ENCODE data around the gene ARHGAP10. TPM values are rescaled to one million over a fixed set of nuclear protein-coding genes. Genes with fewer than 3 reads are reported as not detected.

ARHGAP10 gene
- total RNA-seq, 1 experiment from 2014 or later = 11.7 TPM

DNA sequence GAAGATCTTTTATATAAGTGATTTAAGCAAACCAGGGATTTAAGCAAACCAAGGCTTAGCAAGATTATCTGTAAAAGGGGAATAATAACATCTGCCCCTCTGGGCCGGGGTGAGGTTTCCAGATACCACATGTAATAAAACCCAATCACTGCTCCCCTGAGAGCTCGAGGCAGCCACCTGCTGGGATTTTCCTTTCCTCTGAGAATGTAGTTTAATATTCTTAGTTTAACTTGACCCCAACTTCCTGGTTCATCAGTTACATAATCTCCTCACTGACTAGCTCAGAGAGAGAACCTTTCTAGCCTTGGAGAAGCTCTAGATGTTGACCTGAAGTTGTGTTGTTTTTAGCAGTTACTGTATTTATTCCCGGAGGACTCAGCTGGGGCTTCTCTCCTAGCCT lies 322.4 kb downstream of the ARHGAP10 start:
- ChIA-PET POLR2A (no interaction called here), CTCF (no interaction called here)
- no peak overlapping the region for H3K4me3 ChIP-seq (ENCODE audit: low read depth in 2 of 2, low read length in 2 of 2)
- no peaks in the 10 kb centered on the region for H3K4me1 ChIP-seq (ENCODE audit: control insufficient read depth, insufficient read depth, low read length)
- H3K9me3 ChIP-seq (ENCODE audit: control insufficient read depth, insufficient read depth, low read depth, low read length) = no peaks in the 10 kb centered on the region
- H3K27ac ChIP-seq (ENCODE audit: low read length) = no peak overlapping the region
- in situ Hi-C loops (cut with HindIII; ENCODE audit: low pct_unique_long_range_greater_than_20kb, low sequenced_read_pairs) = no loop called here
- no peaks in the 10 kb centered on the region for H3K36me3 ChIP-seq (ENCODE audit: control insufficient read depth, insufficient read depth, low read length)
- TF ChIP-seq SIN3A (IDR thresholded peaks at IDR 0.05; ENCODE audit: borderline replicate concordance, insufficient read depth, low read depth, low read length) (no peak), POLR2AphosphoS5 (IDR thresholded peaks at IDR 0.05; ENCODE audit: low read depth, low read length) (no peak), TCF7L2 (IDR thresholded peaks at IDR 0.05; ENCODE audit: low read depth, low read length) (no peak)
- TF ChIP-seq, protein P1, sequence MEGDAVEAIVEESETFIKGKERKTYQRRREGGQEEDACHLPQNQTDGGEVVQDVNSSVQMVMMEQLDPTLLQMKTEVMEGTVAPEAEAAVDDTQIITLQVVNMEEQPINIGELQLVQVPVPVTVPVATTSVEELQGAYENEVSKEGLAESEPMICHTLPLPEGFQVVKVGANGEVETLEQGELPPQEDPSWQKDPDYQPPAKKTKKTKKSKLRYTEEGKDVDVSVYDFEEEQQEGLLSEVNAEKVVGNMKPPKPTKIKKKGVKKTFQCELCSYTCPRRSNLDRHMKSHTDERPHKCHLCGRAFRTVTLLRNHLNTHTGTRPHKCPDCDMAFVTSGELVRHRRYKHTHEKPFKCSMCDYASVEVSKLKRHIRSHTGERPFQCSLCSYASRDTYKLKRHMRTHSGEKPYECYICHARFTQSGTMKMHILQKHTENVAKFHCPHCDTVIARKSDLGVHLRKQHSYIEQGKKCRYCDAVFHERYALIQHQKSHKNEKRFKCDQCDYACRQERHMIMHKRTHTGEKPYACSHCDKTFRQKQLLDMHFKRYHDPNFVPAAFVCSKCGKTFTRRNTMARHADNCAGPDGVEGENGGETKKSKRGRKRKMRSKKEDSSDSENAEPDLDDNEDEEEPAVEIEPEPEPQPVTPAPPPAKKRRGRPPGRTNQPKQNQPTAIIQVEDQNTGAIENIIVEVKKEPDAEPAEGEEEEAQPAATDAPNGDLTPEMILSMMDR (IDR thresholded peaks at IDR 0.05) = no peak
- TF ChIP-seq, protein P2, sequence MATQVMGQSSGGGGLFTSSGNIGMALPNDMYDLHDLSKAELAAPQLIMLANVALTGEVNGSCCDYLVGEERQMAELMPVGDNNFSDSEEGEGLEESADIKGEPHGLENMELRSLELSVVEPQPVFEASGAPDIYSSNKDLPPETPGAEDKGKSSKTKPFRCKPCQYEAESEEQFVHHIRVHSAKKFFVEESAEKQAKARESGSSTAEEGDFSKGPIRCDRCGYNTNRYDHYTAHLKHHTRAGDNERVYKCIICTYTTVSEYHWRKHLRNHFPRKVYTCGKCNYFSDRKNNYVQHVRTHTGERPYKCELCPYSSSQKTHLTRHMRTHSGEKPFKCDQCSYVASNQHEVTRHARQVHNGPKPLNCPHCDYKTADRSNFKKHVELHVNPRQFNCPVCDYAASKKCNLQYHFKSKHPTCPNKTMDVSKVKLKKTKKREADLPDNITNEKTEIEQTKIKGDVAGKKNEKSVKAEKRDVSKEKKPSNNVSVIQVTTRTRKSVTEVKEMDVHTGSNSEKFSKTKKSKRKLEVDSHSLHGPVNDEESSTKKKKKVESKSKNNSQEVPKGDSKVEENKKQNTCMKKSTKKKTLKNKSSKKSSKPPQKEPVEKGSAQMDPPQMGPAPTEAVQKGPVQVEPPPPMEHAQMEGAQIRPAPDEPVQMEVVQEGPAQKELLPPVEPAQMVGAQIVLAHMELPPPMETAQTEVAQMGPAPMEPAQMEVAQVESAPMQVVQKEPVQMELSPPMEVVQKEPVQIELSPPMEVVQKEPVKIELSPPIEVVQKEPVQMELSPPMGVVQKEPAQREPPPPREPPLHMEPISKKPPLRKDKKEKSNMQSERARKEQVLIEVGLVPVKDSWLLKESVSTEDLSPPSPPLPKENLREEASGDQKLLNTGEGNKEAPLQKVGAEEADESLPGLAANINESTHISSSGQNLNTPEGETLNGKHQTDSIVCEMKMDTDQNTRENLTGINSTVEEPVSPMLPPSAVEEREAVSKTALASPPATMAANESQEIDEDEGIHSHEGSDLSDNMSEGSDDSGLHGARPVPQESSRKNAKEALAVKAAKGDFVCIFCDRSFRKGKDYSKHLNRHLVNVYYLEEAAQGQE (IDR thresholded peaks at IDR 0.05; ENCODE audit: insufficient read depth in 1 of 2, low read depth in 2 of 2, low read length in 1 of 2) = no peak
- no peak for DNase-seq (ENCODE audit: low read depth, low spot score)
- ATAC-seq = no peak
- H3K27me3 ChIP-seq (ENCODE audit: control insufficient read depth, insufficient read depth, low read length) = no peaks in the 10 kb centered on the region
- no TSS peak for BruUV-seq (replicated peaks)
- intact Hi-C loops (cut with micrococcal nuclease; ENCODE audit: unreplicated experiment) = no loop called here

- ChIA-PET POLR2A (no interaction called here), CTCF (no interaction called here)
- no peak for ATAC-seq
These were observed 324.0 kb downstream of the ARHGAP10 start for GRCh38 chr4:148055844-148056243.

More at GRCh38 chr4:148055844-148056243, 324.0 kb downstream of the ARHGAP10 start:
- no peak overlapping the region for H3K4me3 ChIP-seq (ENCODE audit: low read depth in 2 of 2, low read length in 2 of 2)
- intact Hi-C loops (cut with micrococcal nuclease; ENCODE audit: unreplicated experiment) = no loop called here
- no peaks in the 10 kb centered on the region for H3K4me1 ChIP-seq (ENCODE audit: control insufficient read depth, insufficient read depth, low read length)
- H3K27ac ChIP-seq (ENCODE audit: low read length) = no peak overlapping the region
- no peak for DNase-seq (ENCODE audit: low read depth, low spot score)
- H3K27me3 ChIP-seq (ENCODE audit: control insufficient read depth, insufficient read depth, low read length) = no peaks in the 10 kb centered on the region
- no peaks in the 10 kb centered on the region for H3K36me3 ChIP-seq (ENCODE audit: control insufficient read depth, insufficient read depth, low read length)
- TF ChIP-seq, protein P2 (IDR thresholded peaks at IDR 0.05; ENCODE audit: insufficient read depth in 1 of 2, low read depth in 2 of 2, low read length in 1 of 2) = no peak
- TF ChIP-seq TCF7L2 (IDR thresholded peaks at IDR 0.05; ENCODE audit: low read depth, low read length) = no peak
- no peak for TF ChIP-seq SIN3A (IDR thresholded peaks at IDR 0.05; ENCODE audit: borderline replicate concordance, insufficient read depth, low read depth, low read length)
- TF ChIP-seq, protein P1 (IDR thresholded peaks at IDR 0.05) = no peak
- TF ChIP-seq POLR2AphosphoS5 (IDR thresholded peaks at IDR 0.05; ENCODE audit: low read depth, low read length) = no peak
- no TSS peak for BruUV-seq (replicated peaks)
- in situ Hi-C loops (cut with HindIII; ENCODE audit: low pct_unique_long_range_greater_than_20kb, low sequenced_read_pairs) = no loop called here
- no peaks in the 10 kb centered on the region for H3K9me3 ChIP-seq (ENCODE audit: control insufficient read depth, insufficient read depth, low read depth, low read length)

Measured in Panc1 (cell line).